Activated CD8-positive, alpha-beta T cell treated with anti-CD3 and anti-CD28 coated beads for 36 hours (primary cell): Measurements from ENCODE around the gene PEF1. TPM values are rescaled to one million over a fixed set of nuclear protein-coding genes. Genes with fewer than 3 reads are reported as not detected.

Source experiments
- ATAC-seq: fragments of 200-7000 bp; cut with Tn5 transposase; one replicate; pipeline ENCODE4 v1.10.0; 2021; ENCODE audit warnings: mild to moderate bottlenecking, moderate library complexity
- CTCF ChIA-PET: fragments of 350-600 bp; sonication (Branson Sonifier 250); formaldehyde crosslinking; loops from one replicate; lab custom pipeline; 2021; ENCODE audit warnings: antibody characterized with exemption; lab: Charles Lee
- POLR2A ChIA-PET: fragments of 350-600 bp; sonication (Branson Sonifier 250); formaldehyde crosslinking; loops from one replicate; lab custom pipeline; 2021; ENCODE audit warnings: antibody characterized with exemption; lab: Charles Lee
- DNase-seq: peaks from one replicate; pipeline ENCODE4 v3.0.0-alpha.2; 2020
- H3K27ac Mint-ChIP-seq: one replicate; pipeline ENCODE4 v1.8.0; 2021; ENCODE audit warnings: mild to moderate bottlenecking, mixed read lengths
- H3K27me3 Mint-ChIP-seq: one replicate; pipeline ENCODE4 v1.8.0; 2021; ENCODE audit warnings: mixed read lengths
- H3K36me3 Mint-ChIP-seq: one replicate; pipeline ENCODE4 v1.8.0; 2021; ENCODE audit warnings: low read depth, mixed read lengths
- H3K4me1 Mint-ChIP-seq: one replicate; pipeline ENCODE4 v1.8.0; 2021; ENCODE audit warnings: low read depth, mixed read lengths
- H3K4me3 Mint-ChIP-seq: one replicate; pipeline ENCODE4 v1.8.0; 2021; ENCODE audit warnings: mild to moderate bottlenecking, moderate library complexity, mixed read lengths
- H3K9me3 Mint-ChIP-seq: one replicate; pipeline ENCODE4 v1.8.0; 2021; ENCODE audit warnings: mixed read lengths
- intact Hi-C: fragments of 100-400 bp; cut with micrococcal nuclease; formaldehyde crosslinking; loops from one replicate; pipeline ENCODE4 v1.10.0; 2022
- total RNA-seq, 2 experiments: library from RNA; stranded (reverse); gene quantifications; one replicate each; pipeline ENCODE4 v1.2.3, GENCODE V29; 2021
- TF ChIP-seq, protein P1 (sequence below): fragments of 200-600 bp; IDR thresholded peaks from one replicate; pipeline ENCODE4 v1.8.0; 2022; ENCODE audit warnings: antibody characterized with exemption, mild to moderate bottlenecking

Gene PEF1
- total RNA-seq, 2 experiments from 2014 or later = 58.1 to 61.9 TPM

DNA sequence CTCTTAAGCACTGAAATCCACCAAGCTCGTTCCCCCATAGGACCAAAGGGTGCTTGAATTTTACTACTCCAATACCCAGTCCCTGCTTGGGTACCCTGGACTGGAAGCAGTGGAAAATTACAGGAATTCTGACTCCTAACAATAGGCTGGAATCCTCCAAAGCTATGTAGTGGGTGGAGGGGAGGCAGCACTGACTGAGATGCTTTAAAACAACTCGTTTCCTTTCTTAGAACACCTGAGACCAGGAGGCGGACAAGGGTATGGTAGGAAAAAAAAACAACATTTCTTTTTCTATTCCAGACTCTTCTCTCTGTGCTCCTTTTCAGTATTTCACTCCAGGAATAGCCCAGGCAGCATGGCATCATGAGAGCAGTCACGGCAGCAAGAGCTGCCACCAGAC is 2.3 kb downstream of the PEF1 start:
- no peaks in the 10 kb centered on the region for H3K27me3 Mint-ChIP-seq
- no peak overlapping the region for H3K4me3 Mint-ChIP-seq
- H3K36me3 Mint-ChIP-seq = no peaks in the 10 kb centered on the region
- POLR2A ChIA-PET = interaction anchor here (0.8 to 1.4 kb wide), 5 partner anchors 9 to 109 kb away, joined by 3 to 4 read pairs (median 3); no protein-coding TSS in a partner anchor
- peaks cover 22% of the 10 kb centered on the region for H3K4me1 Mint-ChIP-seq
- no peaks in the 10 kb centered on the region for H3K9me3 Mint-ChIP-seq
- ATAC-seq = no peak
- intact Hi-C loops = no loop called here
- DNase-seq = no peak
- H3K27ac Mint-ChIP-seq = no peak overlapping the region
- CTCF ChIA-PET = interaction anchor here (0.8 to 3.2 kb wide), 5 partner anchors 9 to 146 kb away, joined by 3 to 20 read pairs (median 4); no protein-coding TSS in a partner anchor
- TF ChIP-seq, protein P1, sequence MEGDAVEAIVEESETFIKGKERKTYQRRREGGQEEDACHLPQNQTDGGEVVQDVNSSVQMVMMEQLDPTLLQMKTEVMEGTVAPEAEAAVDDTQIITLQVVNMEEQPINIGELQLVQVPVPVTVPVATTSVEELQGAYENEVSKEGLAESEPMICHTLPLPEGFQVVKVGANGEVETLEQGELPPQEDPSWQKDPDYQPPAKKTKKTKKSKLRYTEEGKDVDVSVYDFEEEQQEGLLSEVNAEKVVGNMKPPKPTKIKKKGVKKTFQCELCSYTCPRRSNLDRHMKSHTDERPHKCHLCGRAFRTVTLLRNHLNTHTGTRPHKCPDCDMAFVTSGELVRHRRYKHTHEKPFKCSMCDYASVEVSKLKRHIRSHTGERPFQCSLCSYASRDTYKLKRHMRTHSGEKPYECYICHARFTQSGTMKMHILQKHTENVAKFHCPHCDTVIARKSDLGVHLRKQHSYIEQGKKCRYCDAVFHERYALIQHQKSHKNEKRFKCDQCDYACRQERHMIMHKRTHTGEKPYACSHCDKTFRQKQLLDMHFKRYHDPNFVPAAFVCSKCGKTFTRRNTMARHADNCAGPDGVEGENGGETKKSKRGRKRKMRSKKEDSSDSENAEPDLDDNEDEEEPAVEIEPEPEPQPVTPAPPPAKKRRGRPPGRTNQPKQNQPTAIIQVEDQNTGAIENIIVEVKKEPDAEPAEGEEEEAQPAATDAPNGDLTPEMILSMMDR = no peak

DNA sequence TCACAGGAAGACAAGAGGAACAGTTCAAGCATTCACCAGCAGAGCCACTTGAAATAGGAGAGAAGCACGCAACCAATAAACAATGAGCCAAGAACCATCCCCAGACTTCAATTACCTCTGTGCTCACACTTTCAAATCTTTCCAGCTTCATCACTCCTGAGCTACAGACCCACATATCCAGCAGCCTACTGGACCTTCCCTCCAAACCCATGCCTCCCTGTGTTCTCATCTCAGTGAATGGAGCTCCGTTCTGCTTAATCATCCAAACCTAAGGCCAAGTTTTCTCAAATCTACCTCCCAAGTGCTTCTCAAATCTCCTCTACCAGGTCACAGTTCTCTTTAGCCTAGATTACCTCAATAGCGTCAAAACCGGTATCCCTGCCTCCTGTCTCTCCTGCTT is 3.7 kb downstream of the PEF1 start:
- H3K36me3 Mint-ChIP-seq = no peaks in the 10 kb centered on the region
- CTCF ChIA-PET = interaction anchor here (0.8 to 2.5 kb wide), 3 partner anchors 12 to 92 kb away, joined by 3 to 9 read pairs (median 4); no protein-coding TSS in a partner anchor
- TF ChIP-seq, protein P1 = no peak
- peaks cover 22% of the 10 kb centered on the region for H3K4me1 Mint-ChIP-seq
- POLR2A ChIA-PET = interaction anchor here (1.1 to 1.4 kb wide), 2 partner anchors 12 to 24 kb away, joined by 3 to 4 read pairs; no protein-coding TSS in a partner anchor
- H3K27me3 Mint-ChIP-seq = no peaks in the 10 kb centered on the region
- H3K4me3 Mint-ChIP-seq = no peak overlapping the region
- DNase-seq (no peak), ATAC-seq (no peak)
- H3K9me3 Mint-ChIP-seq = no peaks in the 10 kb centered on the region
- intact Hi-C loops = no loop called here
- H3K27ac Mint-ChIP-seq = no peak overlapping the region

DNA sequence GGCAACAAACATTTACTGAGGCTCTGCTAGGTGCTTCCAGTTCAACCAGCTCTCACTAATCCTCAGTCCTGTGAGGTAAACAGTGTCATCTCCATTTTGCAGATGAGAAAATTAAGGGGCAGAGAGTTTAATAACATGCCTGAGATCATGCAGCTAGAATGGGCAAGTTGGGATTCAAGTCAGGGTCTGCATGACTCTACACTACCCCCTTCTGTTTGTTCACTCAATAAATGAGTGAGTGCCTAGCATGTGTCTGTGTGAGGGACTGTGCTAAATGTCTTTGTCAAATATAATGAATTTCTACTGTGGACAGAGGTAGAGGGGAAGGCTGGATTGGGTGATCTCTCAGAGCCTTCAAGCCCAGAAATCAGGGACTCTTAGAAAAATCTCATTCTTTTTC is 4.5 kb downstream of the PEF1 start:
- TF ChIP-seq, protein P1 = no peak
- Mint-ChIP-seq H3K9me3 (no peaks in the 10 kb centered on the region), H3K4me3 (no peak overlapping the region), H3K27me3 (no peaks in the 10 kb centered on the region), H3K27ac (no peak overlapping the region), H3K4me1 (peaks cover 16% of the 10 kb centered on the region), H3K36me3 (no peaks in the 10 kb centered on the region)
- ChIA-PET POLR2A (no interaction called here), CTCF (interaction anchor here (0.8 to 2.5 kb wide), 5 partner anchors 11 to 149 kb away, joined by 3 to 9 read pairs (median 5); no protein-coding TSS in a partner anchor)
- DNase-seq = no peak
- ATAC-seq = no peak
- intact Hi-C loops = no loop called here

DNA sequence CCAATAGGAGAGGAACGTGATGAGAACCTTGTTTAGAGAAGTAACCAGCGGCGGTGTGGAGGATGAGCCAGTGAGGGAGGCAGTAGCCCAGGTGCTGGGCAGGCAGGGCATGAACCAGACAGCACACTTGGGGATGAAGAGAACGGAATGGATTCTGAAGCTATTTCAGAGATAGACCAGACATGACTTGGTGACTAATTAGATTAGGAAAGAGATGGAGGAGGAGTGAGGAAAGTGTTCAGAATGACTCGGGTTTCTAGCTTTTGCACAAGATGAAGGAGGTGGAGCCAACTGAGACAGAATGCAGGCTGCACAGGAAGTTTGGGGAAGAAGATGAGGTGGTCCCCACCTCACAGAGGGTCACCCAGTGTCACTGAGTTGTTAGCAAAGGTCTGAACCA is 5.1 kb downstream of the PEF1 start:
- TF ChIP-seq, protein P1 = no peak
- no peaks in the 10 kb centered on the region for H3K27me3 Mint-ChIP-seq
- H3K36me3 Mint-ChIP-seq = no peaks in the 10 kb centered on the region
- peaks cover 16% of the 10 kb centered on the region for H3K4me1 Mint-ChIP-seq
- ChIA-PET POLR2A (no interaction called here), CTCF (interaction anchor here (1.3 to 2.5 kb wide), 4 partner anchors 10 to 149 kb away, joined by 4 to 9 read pairs (median 5); no protein-coding TSS in a partner anchor)
- H3K4me3 Mint-ChIP-seq = no peak overlapping the region
- intact Hi-C loops = no loop called here
- H3K9me3 Mint-ChIP-seq = no peaks in the 10 kb centered on the region
- ATAC-seq = no peak
- DNase-seq = no peak
- H3K27ac Mint-ChIP-seq = no peak overlapping the region

DNA sequence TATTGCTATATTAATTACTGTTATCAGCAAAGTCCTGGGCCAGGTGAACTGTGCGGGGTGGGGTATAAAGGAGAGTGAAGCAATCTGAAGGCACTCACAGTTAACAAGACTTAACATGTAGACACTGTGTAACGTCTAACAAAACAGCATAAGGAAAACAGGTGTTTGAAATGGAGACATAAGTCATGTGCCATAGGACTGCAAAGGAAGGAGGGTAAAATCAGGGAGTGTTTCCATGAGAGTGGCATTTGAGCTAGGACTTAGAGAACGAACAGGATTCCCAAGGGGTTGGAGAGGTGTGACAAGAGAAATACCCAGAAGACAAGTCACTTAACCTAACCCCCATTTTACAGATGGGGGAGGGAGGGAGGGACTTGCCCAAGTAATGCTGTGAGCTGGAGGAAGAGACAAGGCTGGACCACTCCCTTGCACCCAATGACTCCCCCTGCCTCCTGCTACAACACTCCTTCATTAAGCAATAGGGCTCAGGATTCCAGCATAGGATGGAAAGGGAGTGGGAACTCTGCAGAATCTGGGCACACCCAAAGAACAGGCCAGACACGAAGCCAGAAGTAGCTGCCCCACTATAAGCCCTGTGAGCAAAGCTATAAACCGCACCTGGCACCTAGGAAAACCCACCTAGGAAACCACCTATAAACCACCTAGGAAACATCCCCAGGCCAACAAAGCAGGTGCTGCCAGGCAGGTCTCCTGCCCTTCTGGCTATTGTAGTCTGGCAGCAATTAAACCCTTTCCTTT is 6.6 kb downstream of the PEF1 start:
- intact Hi-C loops = no loop called here
- TF ChIP-seq, protein P1 = no peak
- POLR2A ChIA-PET = no interaction called here
- no peak for DNase-seq
- Mint-ChIP-seq H3K27me3 (no peaks in the 10 kb centered on the region), H3K9me3 (no peaks in the 10 kb centered on the region), H3K4me1 (peaks cover 9% of the 10 kb centered on the region), H3K36me3 (no peaks in the 10 kb centered on the region), H3K4me3 (no peak overlapping the region), H3K27ac (no peak overlapping the region)
- no peak for ATAC-seq
- CTCF ChIA-PET = interaction anchor here (0.9 to 2.2 kb wide), 4 partner anchors 20 to 151 kb away, joined by 3 to 7 read pairs (median 4); no protein-coding TSS in a partner anchor
